Loucy (cell line): ENCODE results near the gene EYA3.

ENCODE experiments used
- H2AFZ ChIP-seq: fragments of 200-600 bp; sonication (generic); 2 replicates; pipeline ENCODE4 v1.6.0; 2016; ENCODE audit warnings: antibody characterized with exemption, mild to moderate bottlenecking, low read length, moderate library complexity
- H3F3A ChIP-seq: fragments of 200-600 bp; 2 replicates; pipeline ENCODE4 v1.6.0; 2016; ENCODE audit warnings: antibody characterized with exemption, low read depth, mild to moderate bottlenecking
- H3K27me3 ChIP-seq: fragments of 200-600 bp; sonication (generic); 2 replicates; pipeline ENCODE4 v1.6.1; 2014; ENCODE audit warnings: low read length, mild to moderate bottlenecking; ENCODE audit not compliant: insufficient read depth, poor library complexity, severe bottlenecking
- H3K36me3 ChIP-seq: fragments of 200-600 bp; sonication (generic); 2 replicates; pipeline ENCODE4 v1.6.1; 2016; ENCODE audit warnings: low read length; ENCODE audit not compliant: insufficient read depth
- H3K4me1 ChIP-seq: fragments of 200-600 bp; sonication (generic); 2 replicates; pipeline ENCODE4 v1.5.1; 2014; ENCODE audit warnings: low read length, mild to moderate bottlenecking; ENCODE audit not compliant: insufficient read depth, poor library complexity, severe bottlenecking
- H3K4me2 ChIP-seq: fragments of 200-600 bp; sonication (generic); 2 replicates; pipeline ENCODE4 v1.6.0; 2014; ENCODE audit warnings: antibody characterized with exemption, low read length, low read depth, mild to moderate bottlenecking; ENCODE audit not compliant: poor library complexity, severe bottlenecking
- H3K4me3 ChIP-seq: fragments of 200-600 bp; sonication (generic); 2 replicates; pipeline ENCODE4 v1.5.1; 2014; ENCODE audit warnings: low read length, mild to moderate bottlenecking, mixed read lengths; ENCODE audit not compliant: poor library complexity, severe bottlenecking
- H3K79me2 ChIP-seq: fragments of 200-600 bp; sonication (generic); 2 replicates; pipeline ENCODE4 v1.6.1; 2014; ENCODE audit warnings: low read length; ENCODE audit not compliant: insufficient read depth
- H3K9ac ChIP-seq: fragments of 200-600 bp; sonication (generic); 2 replicates; pipeline ENCODE4 v1.6.0; 2014; ENCODE audit warnings: mild to moderate bottlenecking, low read depth, low read length, moderate library complexity; ENCODE audit not compliant: poor library complexity, severe bottlenecking
- H3K9me2 ChIP-seq: fragments of 200-600 bp; sonication (generic); replicated peaks from 2 replicates; pipeline ENCODE4 v1.6.1; 2016; ENCODE audit warnings: low read depth, low read length, mixed read lengths
- H3K9me3 ChIP-seq: fragments of 200-600 bp; sonication (generic); 2 replicates; pipeline ENCODE4 v1.6.1; 2014; ENCODE audit warnings: mild to moderate bottlenecking, antibody characterized with exemption, low read length, low read depth; ENCODE audit not compliant: insufficient read depth
- H4K20me1 ChIP-seq: fragments of 200-600 bp; sonication (generic); 2 replicates; pipeline ENCODE4 v1.6.0; 2014; ENCODE audit warnings: antibody characterized with exemption, low read length, mild to moderate bottlenecking; ENCODE audit not compliant: insufficient read depth, poor library complexity, severe bottlenecking
- EZH2phosphoT487 ChIP-seq: fragments of 200-600 bp; IDR thresholded peaks from 2 replicates; pipeline ENCODE4 v1.6.1; 2018; ENCODE audit warnings: antibody characterized with exemption, mild to moderate bottlenecking, moderate library complexity, borderline replicate concordance
- TF ChIP-seq, protein P1 (sequence below): fragments of 200-600 bp; sonication (generic); conservative IDR thresholded peaks from 2 replicates; pipeline ENCODE4 v1.5.1; 2014; ENCODE audit warnings: mild to moderate bottlenecking, antibody characterized with exemption, low read length

EYA3 gene

GRCh38 chr1:28111157-28111556 is 22.7 kb upstream of the EYA3 start:
- H2AFZ ChIP-seq: no peak overlapping the region

DNA sequence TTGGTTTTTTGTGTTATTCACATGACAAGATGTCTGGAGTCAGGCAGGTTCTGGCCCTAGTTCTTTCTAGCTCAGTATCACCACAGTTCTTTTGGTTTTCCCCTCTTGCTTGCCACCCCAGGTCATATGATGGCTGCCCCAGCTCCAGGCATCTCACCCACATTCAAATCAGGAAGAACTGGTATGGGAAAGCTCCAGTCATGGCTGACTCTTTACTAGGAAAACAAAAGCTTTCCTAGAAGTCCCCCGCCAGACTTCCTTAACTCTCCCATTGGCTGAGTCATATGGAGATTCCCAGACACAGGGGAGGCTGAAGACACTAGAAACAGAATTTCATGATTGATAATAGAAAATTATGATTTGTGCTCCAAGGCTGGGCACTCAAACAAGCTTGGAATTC is 22.1 kb upstream of the EYA3 start:
- no peak overlapping the region for H3K4me2 ChIP-seq
- H3K79me2 ChIP-seq: no peaks in the 10 kb centered on the region
- H2AFZ ChIP-seq: no peak overlapping the region
- H4K20me1 ChIP-seq: no peaks in the 10 kb centered on the region
- H3K9ac ChIP-seq: no peak overlapping the region
- no peaks in the 10 kb centered on the region for H3F3A ChIP-seq
- no peaks in the 10 kb centered on the region for H3K9me3 ChIP-seq
- H3K4me1 ChIP-seq: peaks cover 15% of the 10 kb centered on the region
- no peaks in the 10 kb centered on the region for H3K36me3 ChIP-seq
- no peak overlapping the region for H3K4me3 ChIP-seq
- no peaks in the 10 kb centered on the region for H3K27me3 ChIP-seq
- TF ChIP-seq, protein P1, sequence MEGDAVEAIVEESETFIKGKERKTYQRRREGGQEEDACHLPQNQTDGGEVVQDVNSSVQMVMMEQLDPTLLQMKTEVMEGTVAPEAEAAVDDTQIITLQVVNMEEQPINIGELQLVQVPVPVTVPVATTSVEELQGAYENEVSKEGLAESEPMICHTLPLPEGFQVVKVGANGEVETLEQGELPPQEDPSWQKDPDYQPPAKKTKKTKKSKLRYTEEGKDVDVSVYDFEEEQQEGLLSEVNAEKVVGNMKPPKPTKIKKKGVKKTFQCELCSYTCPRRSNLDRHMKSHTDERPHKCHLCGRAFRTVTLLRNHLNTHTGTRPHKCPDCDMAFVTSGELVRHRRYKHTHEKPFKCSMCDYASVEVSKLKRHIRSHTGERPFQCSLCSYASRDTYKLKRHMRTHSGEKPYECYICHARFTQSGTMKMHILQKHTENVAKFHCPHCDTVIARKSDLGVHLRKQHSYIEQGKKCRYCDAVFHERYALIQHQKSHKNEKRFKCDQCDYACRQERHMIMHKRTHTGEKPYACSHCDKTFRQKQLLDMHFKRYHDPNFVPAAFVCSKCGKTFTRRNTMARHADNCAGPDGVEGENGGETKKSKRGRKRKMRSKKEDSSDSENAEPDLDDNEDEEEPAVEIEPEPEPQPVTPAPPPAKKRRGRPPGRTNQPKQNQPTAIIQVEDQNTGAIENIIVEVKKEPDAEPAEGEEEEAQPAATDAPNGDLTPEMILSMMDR: no peak
- TF ChIP-seq EZH2phosphoT487: no peak
- no peaks in the 10 kb centered on the region for H3K9me2 ChIP-seq

More at GRCh38 chr1:28111157-28111556, 22.7 kb upstream of the EYA3 start:
- TF ChIP-seq EZH2phosphoT487: no peak
- TF ChIP-seq, protein P1: no peak
- Histone ChIP-seq H3K4me3 (no peak overlapping the region), H3K9ac (no peak overlapping the region), H3K27me3 (no peaks in the 10 kb centered on the region), H3K36me3 (no peaks in the 10 kb centered on the region), H4K20me1 (no peaks in the 10 kb centered on the region), H3F3A (no peaks in the 10 kb centered on the region), H3K4me2 (no peak overlapping the region), H3K4me1 (peaks cover 16% of the 10 kb centered on the region), H3K9me3 (no peaks in the 10 kb centered on the region), H3K9me2 (no peaks in the 10 kb centered on the region), H3K79me2 (no peaks in the 10 kb centered on the region)

- TF ChIP-seq, protein P1: no peak
- TF ChIP-seq EZH2phosphoT487: no peak
- Histone ChIP-seq H3K4me1 (peaks cover 7% of the 10 kb centered on the region), H3K36me3 (no peaks in the 10 kb centered on the region), H3F3A (no peaks in the 10 kb centered on the region), H4K20me1 (no peaks in the 10 kb centered on the region), H3K9ac (no peak overlapping the region), H3K9me3 (no peaks in the 10 kb centered on the region), H3K9me2 (no peaks in the 10 kb centered on the region), H3K4me2 (no peak overlapping the region), H3K79me2 (no peaks in the 10 kb centered on the region), H3K27me3 (no peaks in the 10 kb centered on the region), H3K4me3 (no peak overlapping the region), H2AFZ (no peak overlapping the region)
Measured at GRCh38 chr1:28109639-28110038, 21.2 kb upstream of the EYA3 start.
